SK-N-SH treated with all-trans-retinoic acid at 6 μM for 48 hours (cell line): Measurements from ENCODE around the gene OR52N5.

Experiments
- CSDC2 ChIP-seq: fragments of 250-450 bp; sonication (Bioruptor Pico); IDR thresholded peaks from 2 replicates; pipeline ENCODE4 v1.5.0; 2020; ENCODE audit warnings: mild to moderate bottlenecking, moderate library complexity
- CSRNP3 ChIP-seq: fragments of 250-450 bp; sonication (Bioruptor Pico); IDR thresholded peaks from 2 replicates; pipeline ENCODE4 v1.5.1; 2021; ENCODE audit warnings: mild to moderate bottlenecking, moderate library complexity
- ISL1 ChIP-seq: fragments of 250-450 bp; sonication (Bioruptor Pico); IDR thresholded peaks from 2 replicates; pipeline ENCODE4 v2.1.2; 2022; ENCODE audit warnings: mild to moderate bottlenecking, moderate library complexity
- OSR1 ChIP-seq: fragments of 250-450 bp; sonication (Bioruptor Pico); IDR thresholded peaks from 2 replicates; pipeline ENCODE4 v1.8.0; 2022; ENCODE audit warnings: moderate library complexity, mild to moderate bottlenecking, inconsistent platforms
- PATZ1 ChIP-seq: fragments of 250-450 bp; sonication (Bioruptor Pico); IDR thresholded peaks from 2 replicates; pipeline ENCODE4 v1.8.0; 2020; ENCODE audit warnings: mild to moderate bottlenecking, moderate library complexity, borderline replicate concordance
- RARB ChIP-seq: fragments of 250-450 bp; sonication (Bioruptor Pico); IDR thresholded peaks from 2 replicates; pipeline ENCODE4 v1.8.0; 2021; ENCODE audit warnings: mild to moderate bottlenecking, moderate library complexity
- ZC3H10 ChIP-seq: fragments of 250-450 bp; sonication (Bioruptor Pico); IDR thresholded peaks from 2 replicates; pipeline ENCODE4 v1.5.1; 2021; ENCODE audit warnings: mild to moderate bottlenecking, moderate library complexity
- ZFP3 ChIP-seq: fragments of 250-450 bp; sonication (Bioruptor Pico); IDR thresholded peaks from 2 replicates; pipeline ENCODE4 v1.5.0; 2020; ENCODE audit warnings: mild to moderate bottlenecking, moderate library complexity
- ZFP30 ChIP-seq: fragments of 450-650 bp; formaldehyde crosslinking; IDR thresholded peaks from 2 replicates; pipeline ENCODE4 v1.5.0; 2022; ENCODE audit warnings: mild to moderate bottlenecking, moderate library complexity
- ZNF565 ChIP-seq: fragments of 450-650 bp; formaldehyde crosslinking; conservative IDR thresholded peaks from 2 replicates; pipeline ENCODE4 v1.5.0; 2020; ENCODE audit warnings: low read depth, mild to moderate bottlenecking, moderate library complexity

GRCh38 chr11:5809122-5809519 is 26.0 kb upstream of the OR52N5 start:
- no peak for TF ChIP-seq PATZ1 (CRISPR knock-in tag)
- TF ChIP-seq ZFP3 (CRISPR knock-in tag), result no peak
- no peak for TF ChIP-seq ISL1 (CRISPR knock-in tag)
- TF ChIP-seq CSRNP3 (CRISPR knock-in tag), result no peak
- no peak for TF ChIP-seq RARB (CRISPR knock-in tag)
- TF ChIP-seq OSR1, result no peak
- TF ChIP-seq ZNF565 (CRISPR knock-in tag), result no peak
- TF ChIP-seq ZFP30 (CRISPR knock-in tag), result no peak
- no peak for TF ChIP-seq ZC3H10 (CRISPR knock-in tag)
- no peak for TF ChIP-seq CSDC2 (CRISPR knock-in tag)
